MG63 (cell line): ENCODE measurements around the gene IDI2. TPM values are rescaled to one million over a fixed set of nuclear protein-coding genes. Genes with fewer than 3 reads are reported as not detected.

Experiments
- DNase-seq: peaks from one replicate; pipeline ENCODE4 v3.0.0-alpha.2; 2020
- H3K27me3 ChIP-seq: fragments of 250-450 bp; sonication (Bioruptor Pico); 2 replicates; pipeline ENCODE4 v1.5.1; 2020; ENCODE audit warnings: mild to moderate bottlenecking, moderate library complexity
- H3K36me3 ChIP-seq: fragments of 250-450 bp; sonication (Bioruptor Pico); 2 replicates; pipeline ENCODE4 v1.5.1; 2020; ENCODE audit warnings: mild to moderate bottlenecking, moderate library complexity
- H3K4me3 ChIP-seq: fragments of 250-450 bp; sonication (Bioruptor Pico); 2 replicates; pipeline ENCODE4 v1.5.1; 2020; ENCODE audit warnings: mild to moderate bottlenecking, moderate library complexity
- H3K9me3 ChIP-seq: fragments of 250-450 bp; sonication (Bioruptor Pico); 2 replicates; pipeline ENCODE4 v1.5.1; 2020; ENCODE audit warnings: mild to moderate bottlenecking, moderate library complexity
- total RNA-seq: library from RNA; depleted of rRNA; stranded (reverse); fragments of >200 nt; shearing (Covaris generic); gene quantifications from 2 replicates; pipeline ENCODE4 v1.2.3, GENCODE V29; 2014; ENCODE audit warnings: low replicate concordance; rRNA removed

The IDI2 gene
- total RNA-seq, 1 experiment from 2014 or later, result not detected

DNA sequence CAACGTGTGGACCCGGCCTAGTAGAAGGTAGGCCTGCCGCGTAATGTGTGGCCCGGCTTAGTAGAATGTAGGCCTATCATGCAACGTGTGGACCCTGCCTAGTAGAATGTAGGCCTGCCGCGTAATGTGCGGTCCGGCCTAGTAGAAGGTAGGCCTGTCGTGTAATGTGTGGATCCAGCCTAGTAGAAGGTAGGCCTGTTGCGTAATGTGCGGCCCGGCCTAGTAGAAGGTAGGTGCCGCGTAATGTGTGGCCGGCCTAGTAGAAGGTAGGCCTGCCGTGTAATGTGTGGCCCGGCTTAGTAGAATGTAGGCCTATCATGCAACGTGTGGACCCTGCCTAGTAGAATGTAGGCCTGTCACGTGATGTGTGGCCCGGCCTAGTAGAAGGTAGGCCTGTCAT lies 49.3 kb downstream of the IDI2 start:
- H3K27me3 ChIP-seq, result no peaks in the 10 kb centered on the region
- no peak overlapping the region for H3K4me3 ChIP-seq
- no peak for DNase-seq
- peaks cover 21% of the 10 kb centered on the region for H3K9me3 ChIP-seq
- no peaks in the 10 kb centered on the region for H3K36me3 ChIP-seq

GRCh38 chr10:974785-975074 lies 50.9 kb downstream of the IDI2 start:
- Histone ChIP-seq H3K27me3 (no peaks in the 10 kb centered on the region), H3K36me3 (no peaks in the 10 kb centered on the region), H3K4me3 (no peak overlapping the region), H3K9me3 (peaks cover 14% of the 10 kb centered on the region)
- DNase-seq, result no peak

- no peak overlapping the region for H3K4me3 ChIP-seq
- H3K9me3 ChIP-seq, result peaks cover 8% of the 10 kb centered on the region
- no peak for DNase-seq
- H3K27me3 ChIP-seq, result no peaks in the 10 kb centered on the region
- no peaks in the 10 kb centered on the region for H3K36me3 ChIP-seq
These were observed 51.4 kb downstream of the IDI2 start for GRCh38 chr10:974038-974784.

GRCh38 chr10:972763-973162 lies 52.9 kb downstream of the IDI2 start:
- no peaks in the 10 kb centered on the region; the same call in 1 of the 2 replicates for H3K27me3 ChIP-seq
- no peak for DNase-seq

DNA sequence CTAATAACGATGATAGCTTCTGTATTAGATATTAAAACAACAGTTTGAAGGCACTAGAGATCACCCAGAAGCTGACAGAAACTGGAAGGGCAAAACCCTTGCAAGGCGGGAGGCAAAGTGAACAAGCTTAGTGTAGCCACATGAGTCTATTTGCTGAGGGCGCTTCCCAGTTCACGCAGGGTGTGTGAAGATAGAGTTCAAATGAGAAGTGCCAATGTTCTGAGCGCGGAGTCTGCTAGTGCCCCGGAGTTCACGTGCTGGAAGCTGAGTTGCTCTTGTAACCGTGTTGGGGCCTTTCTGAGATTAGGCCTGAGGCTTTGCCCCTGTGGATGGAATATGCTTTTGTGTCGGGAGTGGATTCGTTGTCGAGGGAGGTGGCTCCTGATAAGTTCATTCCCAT lies 54.0 kb downstream of the IDI2 start:
- Histone ChIP-seq H3K4me3 (no peak overlapping the region), H3K27me3 (no peaks in the 10 kb centered on the region; the same call in 1 of the 2 replicates), H3K36me3 (no peaks in the 10 kb centered on the region), H3K9me3 (no peaks in the 10 kb centered on the region)
- DNase-seq, result no peak

More at GRCh38 chr10:972763-973162, 52.9 kb downstream of the IDI2 start:
- Histone ChIP-seq H3K9me3 (no peaks in the 10 kb centered on the region), H3K36me3 (no peaks in the 10 kb centered on the region), H3K4me3 (no peak overlapping the region)

DNA sequence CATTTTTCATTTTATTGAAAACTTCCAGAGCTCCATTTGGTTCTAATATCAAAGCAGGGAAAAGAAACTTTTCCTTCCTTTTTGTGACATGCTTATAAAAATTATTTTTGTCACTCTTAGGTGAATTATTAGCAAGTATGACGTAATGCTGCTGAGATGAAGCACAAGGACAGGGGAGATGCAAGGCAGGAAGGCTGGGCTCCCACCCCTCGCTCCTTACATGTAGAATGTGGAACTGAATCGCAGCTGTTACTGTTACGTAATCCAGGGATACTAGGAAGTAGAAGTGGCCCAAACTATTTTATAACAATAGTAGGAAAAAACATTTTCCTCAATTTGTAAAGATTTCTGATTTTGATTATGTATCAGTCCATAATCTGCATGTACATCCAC lies 54.5 kb downstream of the IDI2 start:
- DNase-seq, result no peak
- H3K4me3 ChIP-seq, result no peak overlapping the region
- H3K9me3 ChIP-seq, result no peaks in the 10 kb centered on the region
- H3K36me3 ChIP-seq, result no peaks in the 10 kb centered on the region
- no peaks in the 10 kb centered on the region; the same call in 1 of the 2 replicates for H3K27me3 ChIP-seq

DNA sequence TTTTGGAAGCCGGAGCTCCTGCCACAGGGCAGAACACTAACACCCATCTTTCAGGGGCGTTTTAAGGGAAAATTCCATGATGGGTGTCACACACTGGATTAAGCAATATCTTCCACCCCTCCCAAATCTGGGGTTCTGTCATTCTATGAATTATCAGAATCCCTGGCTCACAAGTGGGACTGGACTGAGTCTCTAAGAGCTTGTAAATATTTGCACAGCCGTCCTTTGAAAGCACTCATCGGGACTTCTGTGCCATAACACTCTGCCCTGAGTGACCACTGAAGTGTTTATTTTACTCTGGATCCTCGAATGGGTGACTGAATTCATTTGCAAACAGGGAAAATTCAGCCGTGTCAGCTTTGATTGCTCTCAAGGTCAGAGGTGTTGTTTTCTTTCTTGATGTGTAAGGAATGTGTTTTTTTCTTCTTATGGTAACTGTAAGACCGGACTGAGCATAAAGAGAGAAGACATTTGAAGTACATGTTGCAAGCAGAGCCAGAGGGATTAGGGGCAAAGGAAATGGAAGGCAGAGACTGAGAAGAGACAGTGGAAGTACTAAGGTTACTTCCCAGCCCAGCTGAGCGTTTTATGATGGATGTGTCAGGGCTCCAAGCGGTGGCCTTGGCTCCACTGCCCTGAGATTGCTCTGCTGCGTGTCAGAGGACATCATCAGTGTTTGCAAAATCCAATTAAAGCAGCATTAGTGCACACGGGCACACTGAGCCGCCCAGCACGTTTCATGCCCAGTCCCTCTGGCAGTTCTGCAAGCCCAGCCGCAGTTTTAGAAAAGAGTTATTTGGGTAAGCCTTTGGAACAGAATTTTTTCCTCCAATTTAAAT lies 55.1 kb downstream of the IDI2 start:
- DNase-seq, result no peak

DNA sequence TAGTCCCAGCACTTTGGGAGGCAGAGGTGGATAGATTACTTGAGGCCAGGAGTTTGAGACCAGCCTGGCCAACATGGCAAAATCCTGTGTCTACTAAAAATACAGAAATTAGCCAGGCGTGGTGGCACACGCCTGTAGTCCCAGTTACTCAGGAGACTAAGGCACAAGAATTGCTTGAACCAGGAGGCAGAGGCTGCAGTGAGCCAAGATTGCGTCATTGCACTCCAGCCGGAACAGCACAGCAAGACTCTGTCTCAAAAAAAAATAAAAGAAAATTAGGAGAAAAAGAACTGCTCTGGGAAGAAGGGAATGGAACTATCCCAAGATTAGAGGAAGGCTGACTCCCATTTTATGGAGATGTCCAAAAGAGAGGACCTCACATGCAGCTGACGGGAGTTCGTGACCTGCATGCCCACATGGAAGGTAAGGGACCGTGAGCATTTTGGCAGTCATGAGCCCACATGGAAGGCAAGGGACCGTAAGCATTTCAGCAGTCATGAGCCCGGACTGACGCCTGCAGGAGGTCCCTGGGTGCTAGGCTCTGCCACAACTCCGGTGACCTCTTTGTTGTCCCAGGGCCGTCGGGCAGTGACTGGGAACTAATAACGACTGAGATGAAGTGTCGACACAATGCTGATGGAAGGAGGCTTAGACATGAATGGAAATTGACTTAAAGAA lies 56.0 kb downstream of the IDI2 start:
- Histone ChIP-seq H3K27me3 (no peaks in the 10 kb centered on the region; the same call in 1 of the 2 replicates), H3K9me3 (no peaks in the 10 kb centered on the region), H3K36me3 (no peaks in the 10 kb centered on the region), H3K4me3 (no peak overlapping the region)
- no peak for DNase-seq

More for the DNA sequence above, 55.1 kb downstream of the IDI2 start:
- Histone ChIP-seq H3K9me3 (no peaks in the 10 kb centered on the region), H3K36me3 (no peaks in the 10 kb centered on the region), H3K27me3 (no peaks in the 10 kb centered on the region; the same call in 1 of the 2 replicates), H3K4me3 (no peak overlapping the region)

Other genes with a start within 250 kb of the IDI2 start
- gene LARP4B, start 94.2 kb downstream of the IDI2 start, total RNA-seq, result 11.1 and 13.4 TPM in 2 replicates
- 71.2 and 71.3 TPM in 2 replicates for gene GTPBP4, start 37.4 kb downstream of the IDI2 start, total RNA-seq
- gene IDI1, start 23.3 kb upstream of the IDI2 start, total RNA-seq, result 53.1 and 96.2 TPM in 2 replicates
- gene WDR37, start 30.5 kb upstream of the IDI2 start, total RNA-seq, result 5.3 and 6.3 TPM in 2 replicates